ENCODE results near the gene IL17RD.

IL17RD gene

DNA sequence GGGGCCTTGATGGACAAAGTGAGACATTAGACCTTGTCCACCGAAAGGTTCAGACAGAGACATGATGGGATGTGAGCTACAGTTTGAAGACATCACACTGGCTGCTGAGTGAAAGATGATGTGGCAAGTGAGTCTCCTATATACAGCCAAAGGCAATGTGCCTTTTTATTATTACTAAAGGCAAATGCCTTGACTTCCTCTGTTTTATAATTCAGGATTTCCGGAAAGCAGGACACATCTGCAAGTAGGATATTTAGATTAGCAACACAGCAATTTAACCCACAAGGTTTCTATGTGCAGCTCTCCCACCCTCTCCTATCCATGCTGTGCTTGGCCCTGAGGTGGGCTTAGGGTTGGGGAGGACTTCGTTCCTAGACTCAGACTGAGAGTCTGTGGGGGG lies 84.0 kb downstream of the IL17RD start:
- peaks cover 9% of the 10 kb centered on the region for H3K4me1 Mint-ChIP-seq (ENCODE audit: low read depth)
- no peak overlapping the region for H3K27ac Mint-ChIP-seq
- H3K36me3 Mint-ChIP-seq (ENCODE audit: low read depth) = no peaks in the 10 kb centered on the region
- no peaks in the 10 kb centered on the region for H3K9me3 Mint-ChIP-seq
- peaks cover 41% of the 10 kb centered on the region for H3K27me3 Mint-ChIP-seq (ENCODE audit: low read depth)
- H3K4me3 Mint-ChIP-seq = no peak overlapping the region

GRCh38 chr3:57080171-57080570 lies 85.0 kb downstream of the IL17RD start:
- peak overlapping the region; percentile 47 for H3K4me3 Mint-ChIP-seq
- peaks cover 44% of the 10 kb centered on the region for H3K27me3 Mint-ChIP-seq (ENCODE audit: low read depth)
- no peak overlapping the region for H3K27ac Mint-ChIP-seq
- no peaks in the 10 kb centered on the region for H3K36me3 Mint-ChIP-seq (ENCODE audit: low read depth)
- peaks cover 9% of the 10 kb centered on the region for H3K4me1 Mint-ChIP-seq (ENCODE audit: low read depth)
- no peaks in the 10 kb centered on the region for H3K9me3 Mint-ChIP-seq

- H3K4me1 Mint-ChIP-seq (ENCODE audit: low read depth) = peaks cover 9% of the 10 kb centered on the region
- peaks cover 51% of the 10 kb centered on the region for H3K27me3 Mint-ChIP-seq (ENCODE audit: low read depth)
- H3K36me3 Mint-ChIP-seq (ENCODE audit: low read depth) = no peaks in the 10 kb centered on the region
- H3K4me3 Mint-ChIP-seq = no peak overlapping the region
- no peak overlapping the region for H3K27ac Mint-ChIP-seq
- no peaks in the 10 kb centered on the region for H3K9me3 Mint-ChIP-seq
Observed at GRCh38 chr3:57079474-57079831, 85.7 kb downstream of the IL17RD start.

DNA sequence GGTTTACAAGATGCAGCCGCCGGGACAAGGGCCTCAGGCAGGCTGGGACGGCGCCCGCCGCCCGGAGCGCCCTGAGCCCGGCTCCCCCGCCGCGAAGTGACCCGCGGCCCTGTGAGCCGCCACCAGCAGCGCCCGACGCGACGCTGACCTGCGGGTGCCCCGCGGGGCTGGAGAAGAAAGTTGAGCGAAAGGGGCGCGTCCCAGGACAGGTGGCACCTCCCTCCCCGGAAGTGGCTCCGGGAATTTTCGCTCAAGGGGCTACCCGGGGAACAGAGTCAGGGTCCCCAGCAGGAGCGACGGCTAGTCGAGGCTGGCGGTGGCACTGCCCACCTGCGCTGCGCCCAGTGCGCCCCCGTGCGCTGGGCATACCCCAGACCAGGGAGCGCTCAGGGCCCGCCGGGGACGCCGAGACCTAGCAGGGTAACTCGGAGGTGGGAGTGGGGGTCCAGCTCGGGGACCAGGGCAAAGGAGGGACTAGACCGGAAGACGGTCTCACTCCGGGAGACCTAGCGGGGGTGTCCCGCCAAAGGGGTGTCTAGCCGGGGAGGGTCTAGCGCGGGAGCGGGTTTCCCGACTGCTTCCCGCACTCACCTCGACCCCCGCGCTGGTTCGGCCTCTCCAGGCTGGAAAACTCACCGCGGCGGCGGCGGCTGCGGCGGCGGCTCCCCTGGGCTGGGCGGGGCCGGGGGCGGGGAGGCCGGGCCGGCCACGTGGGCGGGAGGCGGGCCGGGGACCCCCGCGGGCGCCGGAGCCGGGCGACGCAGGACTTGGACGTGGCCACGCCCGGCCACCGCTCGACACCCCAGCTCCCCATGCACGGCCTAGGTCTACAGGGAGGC lies 86.3 kb downstream of the IL17RD start:
- Mint-ChIP-seq H3K4me1 (ENCODE audit: low read depth) (peaks cover 9% of the 10 kb centered on the region), H3K9me3 (no peaks in the 10 kb centered on the region), H3K27me3 (ENCODE audit: low read depth) (peaks cover 56% of the 10 kb centered on the region), H3K36me3 (ENCODE audit: low read depth) (no peaks in the 10 kb centered on the region), H3K27ac (no peak overlapping the region), H3K4me3 (peak overlapping the region; percentile 59)

- H3K4me3 Mint-ChIP-seq = peak overlapping the region; percentile 59
- H3K27ac Mint-ChIP-seq = no peak overlapping the region
- H3K4me1 Mint-ChIP-seq (ENCODE audit: low read depth) = peaks cover 8% of the 10 kb centered on the region
- no peaks in the 10 kb centered on the region for H3K36me3 Mint-ChIP-seq (ENCODE audit: low read depth)
- H3K27me3 Mint-ChIP-seq (ENCODE audit: low read depth) = peaks cover 56% of the 10 kb centered on the region
- H3K9me3 Mint-ChIP-seq = no peaks in the 10 kb centered on the region
Observed at GRCh38 chr3:57078344-57078634, 86.9 kb downstream of the IL17RD start.

DNA sequence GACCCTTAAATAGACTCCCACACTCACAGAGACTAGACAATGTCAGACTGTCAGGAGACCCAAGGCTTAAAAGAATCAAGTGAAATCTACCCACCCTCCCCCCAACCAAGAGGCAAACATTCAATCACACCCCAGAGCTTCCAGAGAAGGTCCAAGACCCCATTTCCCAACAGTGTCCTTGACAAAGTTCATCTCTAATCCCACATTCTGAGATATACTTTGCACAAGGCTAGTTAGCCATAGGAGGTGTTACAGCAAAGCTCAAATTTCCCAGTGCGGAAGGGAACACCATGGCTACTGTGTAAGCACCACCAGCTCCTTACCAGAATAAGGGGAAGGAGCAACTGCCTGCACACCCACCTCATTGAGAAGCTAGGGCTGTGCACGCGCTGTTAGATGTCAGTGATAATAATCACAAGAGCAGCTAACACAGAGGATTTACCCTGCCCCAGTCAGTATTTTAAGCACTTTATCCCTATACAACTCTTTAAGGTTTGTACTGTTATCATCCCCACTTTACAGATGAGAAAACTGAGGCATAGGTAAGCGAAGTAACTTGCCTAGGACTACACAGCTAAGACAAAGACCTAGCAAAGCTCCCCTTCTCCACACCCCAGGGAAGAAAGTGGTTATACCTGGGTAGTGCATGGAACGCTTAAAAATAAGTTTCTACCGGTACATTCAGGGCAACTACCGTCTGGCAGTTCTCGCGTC lies 87.4 kb downstream of the IL17RD start:
- Mint-ChIP-seq H3K27me3 (ENCODE audit: low read depth) (peaks cover 56% of the 10 kb centered on the region), H3K27ac (no peak overlapping the region), H3K36me3 (ENCODE audit: low read depth) (no peaks in the 10 kb centered on the region), H3K9me3 (no peaks in the 10 kb centered on the region), H3K4me3 (peak overlapping the region; percentile 59), H3K4me1 (ENCODE audit: low read depth) (peaks cover 8% of the 10 kb centered on the region)

- Mint-ChIP-seq H3K4me1 (ENCODE audit: low read depth) (peaks cover 8% of the 10 kb centered on the region), H3K27ac (no peak overlapping the region), H3K27me3 (ENCODE audit: low read depth) (peaks cover 63% of the 10 kb centered on the region), H3K4me3 (no peak overlapping the region), H3K36me3 (ENCODE audit: low read depth) (no peaks in the 10 kb centered on the region), H3K9me3 (no peaks in the 10 kb centered on the region)
Observed at GRCh38 chr3:57076422-57076951, 88.7 kb downstream of the IL17RD start.

- Mint-ChIP-seq H3K4me1 (ENCODE audit: low read depth) (peaks cover 8% of the 10 kb centered on the region), H3K27me3 (ENCODE audit: low read depth) (peaks cover 49% of the 10 kb centered on the region), H3K9me3 (no peaks in the 10 kb centered on the region), H3K27ac (no peak overlapping the region), H3K36me3 (ENCODE audit: low read depth) (no peaks in the 10 kb centered on the region), H3K4me3 (no peak overlapping the region)
Observed at GRCh38 chr3:57074135-57074534, 91.0 kb downstream of the IL17RD start.

- peaks cover 49% of the 10 kb centered on the region for H3K27me3 Mint-ChIP-seq (ENCODE audit: low read depth)
- no peaks in the 10 kb centered on the region for H3K36me3 Mint-ChIP-seq (ENCODE audit: low read depth)
- H3K27ac Mint-ChIP-seq = no peak overlapping the region
- H3K4me1 Mint-ChIP-seq (ENCODE audit: low read depth) = peaks cover 9% of the 10 kb centered on the region
- no peak overlapping the region for H3K4me3 Mint-ChIP-seq
- H3K9me3 Mint-ChIP-seq = no peaks in the 10 kb centered on the region
Observed at GRCh38 chr3:57073628-57074027, 91.5 kb downstream of the IL17RD start.

DNA sequence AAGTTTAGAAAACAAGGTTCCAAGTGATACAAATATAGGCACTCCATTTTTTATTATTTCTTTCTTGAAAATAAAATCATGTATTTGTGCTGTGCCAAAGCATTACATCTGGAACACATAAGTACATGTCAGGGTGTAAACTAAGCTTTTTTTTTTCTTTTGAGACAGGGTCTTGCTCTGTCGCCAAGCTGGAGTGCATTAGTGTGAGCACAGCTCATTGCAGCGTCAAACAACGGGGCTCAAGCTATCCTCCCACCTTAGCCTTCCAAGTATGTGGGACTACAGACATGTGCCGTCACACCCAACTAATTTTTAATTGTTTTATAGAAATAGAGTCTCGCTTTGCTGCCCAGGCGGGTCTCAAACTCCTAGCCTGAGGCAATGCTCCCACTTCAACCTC lies 95.7 kb downstream of the IL17RD start:
- no peaks in the 10 kb centered on the region for H3K36me3 Mint-ChIP-seq (ENCODE audit: low read depth)
- H3K27me3 Mint-ChIP-seq (ENCODE audit: low read depth) = peaks cover 16% of the 10 kb centered on the region
- H3K9me3 Mint-ChIP-seq = no peaks in the 10 kb centered on the region
- no peak overlapping the region for H3K27ac Mint-ChIP-seq
- peaks cover 6% of the 10 kb centered on the region for H3K4me1 Mint-ChIP-seq (ENCODE audit: low read depth)
- H3K4me3 Mint-ChIP-seq = no peak overlapping the region

GRCh38 chr3:57068437-57069089 lies 96.6 kb downstream of the IL17RD start:
- H3K27ac Mint-ChIP-seq = no peak overlapping the region
- H3K27me3 Mint-ChIP-seq (ENCODE audit: low read depth) = peaks cover 11% of the 10 kb centered on the region
- H3K36me3 Mint-ChIP-seq (ENCODE audit: low read depth) = no peaks in the 10 kb centered on the region
- H3K9me3 Mint-ChIP-seq = no peaks in the 10 kb centered on the region
- H3K4me1 Mint-ChIP-seq (ENCODE audit: low read depth) = peaks cover 6% of the 10 kb centered on the region
- H3K4me3 Mint-ChIP-seq = no peak overlapping the region

GRCh38 chr3:57066471-57066870 lies 98.7 kb downstream of the IL17RD start:
- no peak overlapping the region for H3K4me3 Mint-ChIP-seq
- no peak overlapping the region for H3K27ac Mint-ChIP-seq
- H3K9me3 Mint-ChIP-seq = no peaks in the 10 kb centered on the region
- H3K36me3 Mint-ChIP-seq (ENCODE audit: low read depth) = no peaks in the 10 kb centered on the region
- H3K27me3 Mint-ChIP-seq (ENCODE audit: low read depth) = peaks cover 4% of the 10 kb centered on the region
- peaks cover 10% of the 10 kb centered on the region for H3K4me1 Mint-ChIP-seq (ENCODE audit: low read depth)

DNA sequence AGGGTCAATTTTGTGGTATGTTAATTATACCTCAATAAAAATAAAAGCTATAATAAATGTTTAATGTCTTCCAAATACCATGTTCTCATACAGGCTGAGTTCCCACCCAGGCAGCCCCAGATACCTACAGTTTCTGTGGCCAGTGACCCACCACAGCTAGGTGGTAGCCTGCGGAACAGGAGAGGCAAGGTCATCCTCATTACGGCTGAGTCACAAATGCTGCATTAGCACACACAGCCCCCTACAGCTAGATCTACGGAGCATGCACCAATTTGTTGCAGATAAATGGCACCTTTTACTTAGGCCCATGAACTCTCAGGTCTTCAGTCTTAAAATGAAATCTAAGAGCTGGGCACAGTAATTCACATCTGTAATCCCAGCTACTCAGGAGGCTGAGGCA lies 99.6 kb downstream of the IL17RD start:
- H3K4me3 Mint-ChIP-seq = no peak overlapping the region
- peaks cover 11% of the 10 kb centered on the region for H3K4me1 Mint-ChIP-seq (ENCODE audit: low read depth)
- H3K27ac Mint-ChIP-seq = no peak overlapping the region
- H3K36me3 Mint-ChIP-seq (ENCODE audit: low read depth) = no peaks in the 10 kb centered on the region
- no peaks in the 10 kb centered on the region for H3K9me3 Mint-ChIP-seq
- H3K27me3 Mint-ChIP-seq (ENCODE audit: low read depth) = no peaks in the 10 kb centered on the region

GRCh38 chr3:57064572-57064971 lies 100.6 kb downstream of the IL17RD start:
- Mint-ChIP-seq H3K36me3 (ENCODE audit: low read depth) (no peaks in the 10 kb centered on the region), H3K4me1 (ENCODE audit: low read depth) (peaks cover 12% of the 10 kb centered on the region), H3K27me3 (ENCODE audit: low read depth) (no peaks in the 10 kb centered on the region), H3K27ac (no peak overlapping the region), H3K9me3 (no peaks in the 10 kb centered on the region), H3K4me3 (no peak overlapping the region)

- Mint-ChIP-seq H3K27me3 (ENCODE audit: low read depth) (no peaks in the 10 kb centered on the region), H3K9me3 (no peaks in the 10 kb centered on the region), H3K4me3 (no peak overlapping the region), H3K36me3 (ENCODE audit: low read depth) (no peaks in the 10 kb centered on the region), H3K27ac (no peak overlapping the region), H3K4me1 (ENCODE audit: low read depth) (peaks cover 10% of the 10 kb centered on the region)
Observed at GRCh38 chr3:57064001-57064400, 101.2 kb downstream of the IL17RD start.
